Measurements from ENCODE around the gene AP1M1. TPM values are rescaled to one million over a fixed set of nuclear protein-coding genes. Genes with fewer than 3 reads are reported as not detected.
A peak's percentile ranks its signal among the peaks of the same experiment; 100 is the strongest.

AP1M1 gene
- total RNA-seq, 2 experiments from 2014 or later, result 184 to 186 TPM

- ChIA-PET CTCF (interaction anchor here (0.8 kb wide), 2 partner anchors 38 to 122 kb away, joined by 3 read pairs; no protein-coding TSS in a partner anchor), POLR2A (interaction anchor here (0.6 to 0.7 kb wide), 2 partner anchors 36 to 287 kb away, joined by 3 read pairs; partner anchors contain the start of genes C19orf44 and CALR3)
- Mint-ChIP-seq H3K36me3 (ENCODE audit: low read depth) (peaks cover 78% of the 10 kb centered on the region), H3K27me3 (ENCODE audit: low read depth) (no peaks in the 10 kb centered on the region), H3K27ac (no peak overlapping the region), H3K9me3 (ENCODE audit: insufficient read depth) (no peaks in the 10 kb centered on the region), H3K4me3 (no peak overlapping the region), H3K4me1 (ENCODE audit: low read depth) (peaks cover 58% of the 10 kb centered on the region)
- DNase-seq, result no peak
- ATAC-seq, result no peak
These were observed 11.3 kb downstream of the AP1M1 start for GRCh38 chr19:16208847-16209665.

DNA sequence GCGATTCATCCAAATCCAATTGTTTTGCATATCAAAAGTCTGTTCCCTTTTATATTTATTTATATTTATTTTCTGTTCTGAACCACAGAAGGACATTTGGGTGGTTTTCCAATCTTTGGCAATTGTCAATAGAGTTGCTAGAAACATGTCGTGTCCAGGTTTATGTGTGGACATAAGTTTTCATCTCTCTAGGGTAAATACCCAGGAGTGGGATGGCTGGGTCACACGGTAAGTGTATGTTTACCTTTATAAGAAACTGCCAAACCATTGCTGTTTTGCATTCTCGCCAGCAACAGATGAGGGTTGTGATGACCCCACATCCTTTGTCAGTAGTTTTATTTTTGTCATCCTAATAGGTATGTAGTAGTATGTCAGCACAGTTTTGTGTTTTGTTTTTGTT, 12.5 kb downstream of the AP1M1 start:
- peaks cover 57% of the 10 kb centered on the region for H3K4me1 Mint-ChIP-seq (ENCODE audit: low read depth)
- H3K9me3 Mint-ChIP-seq (ENCODE audit: insufficient read depth), result no peaks in the 10 kb centered on the region
- no peak overlapping the region for H3K27ac Mint-ChIP-seq
- H3K4me3 Mint-ChIP-seq, result no peak overlapping the region
- ATAC-seq (no peak), DNase-seq (no peak)
- ChIA-PET POLR2A (interaction anchor here (0.7 kb wide), 1 partner anchor 71 kb away, joined by 4 read pairs; no protein-coding TSS in a partner anchor), CTCF (interaction anchor here (0.8 kb wide), 1 partner anchor 123 kb away, joined by 3 read pairs; no protein-coding TSS in a partner anchor)
- peaks cover 80% of the 10 kb centered on the region for H3K36me3 Mint-ChIP-seq (ENCODE audit: low read depth)
- no peaks in the 10 kb centered on the region for H3K27me3 Mint-ChIP-seq (ENCODE audit: low read depth)

DNA sequence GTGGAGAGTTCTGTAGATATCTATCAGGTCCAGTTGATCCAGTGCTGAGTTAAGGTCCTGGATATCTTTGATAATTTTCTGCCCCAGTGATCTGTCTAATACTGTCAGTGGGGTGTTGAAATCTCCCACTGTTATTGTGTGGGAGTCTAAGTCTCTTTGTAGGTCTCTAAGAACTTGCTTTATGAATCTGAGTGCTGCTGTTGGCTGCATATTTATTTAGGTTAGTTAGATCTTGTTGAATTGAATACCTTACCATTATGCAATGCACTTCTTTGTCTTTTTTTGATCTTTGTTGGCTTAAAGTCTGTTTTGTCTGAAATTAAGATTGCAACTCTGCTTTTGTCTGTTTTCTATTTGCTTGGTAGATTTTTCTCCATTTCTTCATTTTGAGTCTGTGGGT, 15.4 kb downstream of the AP1M1 start:
- no peak for DNase-seq
- Mint-ChIP-seq H3K36me3 (ENCODE audit: low read depth) (peaks cover 89% of the 10 kb centered on the region), H3K27ac (peak overlapping the region; percentile 30), H3K4me3 (no peak overlapping the region), H3K9me3 (ENCODE audit: insufficient read depth) (no peaks in the 10 kb centered on the region), H3K27me3 (ENCODE audit: low read depth) (no peaks in the 10 kb centered on the region), H3K4me1 (ENCODE audit: low read depth) (peaks cover 64% of the 10 kb centered on the region)
- POLR2A ChIA-PET, result no interaction called here
- CTCF ChIA-PET, result interaction anchor here (1.0 kb wide), 1 partner anchor 204 kb away, joined by 4 read pairs; no protein-coding TSS in a partner anchor
- no peak for ATAC-seq

GRCh38 chr19:16216744-16217670, 19.3 kb downstream of the AP1M1 start:
- ATAC-seq (peak; percentile 57), DNase-seq (no peak)
- Mint-ChIP-seq H3K27me3 (ENCODE audit: low read depth) (no peaks in the 10 kb centered on the region), H3K27ac (peak overlapping the region; percentile 76), H3K9me3 (ENCODE audit: insufficient read depth) (peaks cover 22% of the 10 kb centered on the region), H3K4me1 (ENCODE audit: low read depth) (peaks cover 47% of the 10 kb centered on the region), H3K4me3 (peak overlapping the region; percentile 3), H3K36me3 (ENCODE audit: low read depth) (peaks cover 88% of the 10 kb centered on the region)
- POLR2A ChIA-PET, result interaction anchor here (0.6 to 1.0 kb wide), 2 partner anchors 10 to 126 kb away, joined by 3 read pairs; no protein-coding TSS in a partner anchor
- CTCF ChIA-PET, result interaction anchor here (0.9 to 2.5 kb wide), 4 partner anchors 31 to 175 kb away, joined by 3 to 8 read pairs (median 4); partner anchors contain the start of gene FAM32A

- H3K4me3 Mint-ChIP-seq, result no peak overlapping the region
- ATAC-seq, result no peak
- peak overlapping the region; percentile 76 for H3K27ac Mint-ChIP-seq
- peaks cover 85% of the 10 kb centered on the region for H3K36me3 Mint-ChIP-seq (ENCODE audit: low read depth)
- ChIA-PET POLR2A (interaction anchor here (0.6 to 1.4 kb wide), 4 partner anchors 9 to 143 kb away, joined by 3 to 7 read pairs (median 4); no protein-coding TSS in a partner anchor), CTCF (interaction anchor here (0.7 to 2.5 kb wide), 4 partner anchors 20 to 176 kb away, joined by 3 to 8 read pairs (median 4); partner anchors contain the start of genes AP1M1 and FAM32A)
- peaks cover 27% of the 10 kb centered on the region for H3K9me3 Mint-ChIP-seq (ENCODE audit: insufficient read depth)
- peaks cover 39% of the 10 kb centered on the region for H3K4me1 Mint-ChIP-seq (ENCODE audit: low read depth)
- DNase-seq, result no peak
- H3K27me3 Mint-ChIP-seq (ENCODE audit: low read depth), result no peaks in the 10 kb centered on the region
These were observed 20.2 kb downstream of the AP1M1 start for GRCh38 chr19:16217716-16218451.

- no peak overlapping the region for H3K27ac Mint-ChIP-seq
- ChIA-PET POLR2A (interaction anchor here (1.4 kb wide), 2 partner anchors 12 to 19 kb away, joined by 4 to 7 read pairs; no protein-coding TSS in a partner anchor), CTCF (interaction anchor here (0.7 to 2.5 kb wide), 4 partner anchors 21 to 177 kb away, joined by 3 to 8 read pairs (median 4); partner anchors contain the start of genes AP1M1 and FAM32A)
- H3K27me3 Mint-ChIP-seq (ENCODE audit: low read depth), result no peaks in the 10 kb centered on the region
- H3K4me1 Mint-ChIP-seq (ENCODE audit: low read depth), result peaks cover 35% of the 10 kb centered on the region
- peaks cover 27% of the 10 kb centered on the region for H3K9me3 Mint-ChIP-seq (ENCODE audit: insufficient read depth)
- DNase-seq, result no peak
- no peak overlapping the region for H3K4me3 Mint-ChIP-seq
- no peak for ATAC-seq
- H3K36me3 Mint-ChIP-seq (ENCODE audit: low read depth), result peaks cover 86% of the 10 kb centered on the region
These were observed 21.1 kb downstream of the AP1M1 start for GRCh38 chr19:16218851-16219250.

GRCh38 chr19:16222806-16223205, 25.1 kb downstream of the AP1M1 start:
- peaks cover 27% of the 10 kb centered on the region for H3K9me3 Mint-ChIP-seq (ENCODE audit: insufficient read depth)
- no peaks in the 10 kb centered on the region for H3K27me3 Mint-ChIP-seq (ENCODE audit: low read depth)
- DNase-seq (no peak), ATAC-seq (no peak)
- ChIA-PET POLR2A (no interaction called here), CTCF (interaction anchor here (0.8 kb wide), 1 partner anchor 181 kb away, joined by 3 read pairs; no protein-coding TSS in a partner anchor)
- no peak overlapping the region for H3K4me3 Mint-ChIP-seq
- H3K4me1 Mint-ChIP-seq (ENCODE audit: low read depth), result peaks cover 11% of the 10 kb centered on the region
- H3K36me3 Mint-ChIP-seq (ENCODE audit: low read depth), result peaks cover 72% of the 10 kb centered on the region
- no peak overlapping the region for H3K27ac Mint-ChIP-seq

- Mint-ChIP-seq H3K27me3 (ENCODE audit: low read depth) (no peaks in the 10 kb centered on the region), H3K9me3 (ENCODE audit: insufficient read depth) (peaks cover 26% of the 10 kb centered on the region), H3K27ac (no peak overlapping the region), H3K4me1 (ENCODE audit: low read depth) (peaks cover 3% of the 10 kb centered on the region), H3K36me3 (ENCODE audit: low read depth) (peaks cover 67% of the 10 kb centered on the region), H3K4me3 (no peak overlapping the region)
- ChIA-PET POLR2A (no interaction called here), CTCF (no interaction called here)
- DNase-seq (no peak), ATAC-seq (no peak)
These were observed 26.0 kb downstream of the AP1M1 start for GRCh38 chr19:16223746-16224145.

- no peak for ATAC-seq
- Mint-ChIP-seq H3K36me3 (ENCODE audit: low read depth) (peaks cover 66% of the 10 kb centered on the region), H3K4me1 (ENCODE audit: low read depth) (no peaks in the 10 kb centered on the region), H3K9me3 (ENCODE audit: insufficient read depth) (peaks cover 21% of the 10 kb centered on the region), H3K27me3 (ENCODE audit: low read depth) (no peaks in the 10 kb centered on the region), H3K4me3 (no peak overlapping the region), H3K27ac (no peak overlapping the region)
- ChIA-PET POLR2A (no interaction called here), CTCF (no interaction called here)
- DNase-seq, result no peak
These were observed 26.8 kb downstream of the AP1M1 start for GRCh38 chr19:16224293-16225045.

- no peaks in the 10 kb centered on the region for H3K27me3 Mint-ChIP-seq (ENCODE audit: low read depth)
- ATAC-seq (no peak), DNase-seq (no peak)
- ChIA-PET POLR2A (no interaction called here), CTCF (no interaction called here)
- H3K4me1 Mint-ChIP-seq (ENCODE audit: low read depth), result no peaks in the 10 kb centered on the region
- no peak overlapping the region for H3K27ac Mint-ChIP-seq
- peaks cover 61% of the 10 kb centered on the region for H3K36me3 Mint-ChIP-seq (ENCODE audit: low read depth)
- H3K9me3 Mint-ChIP-seq (ENCODE audit: insufficient read depth), result peaks cover 15% of the 10 kb centered on the region
- H3K4me3 Mint-ChIP-seq, result no peak overlapping the region
These were observed 27.8 kb downstream of the AP1M1 start for GRCh38 chr19:16225279-16226183.
